ENCODE measurements around the gene VPS33B. TPM values are rescaled to one million over a fixed set of nuclear protein-coding genes. Genes with fewer than 3 reads are reported as not detected.

VPS33B gene
- total and polyA plus RNA-seq, 2 of the 8 experiments (the other 6 are each of a cell fraction or from before 2014, with no cell fraction given) = 11.8 to 17.3 TPM

DNA sequence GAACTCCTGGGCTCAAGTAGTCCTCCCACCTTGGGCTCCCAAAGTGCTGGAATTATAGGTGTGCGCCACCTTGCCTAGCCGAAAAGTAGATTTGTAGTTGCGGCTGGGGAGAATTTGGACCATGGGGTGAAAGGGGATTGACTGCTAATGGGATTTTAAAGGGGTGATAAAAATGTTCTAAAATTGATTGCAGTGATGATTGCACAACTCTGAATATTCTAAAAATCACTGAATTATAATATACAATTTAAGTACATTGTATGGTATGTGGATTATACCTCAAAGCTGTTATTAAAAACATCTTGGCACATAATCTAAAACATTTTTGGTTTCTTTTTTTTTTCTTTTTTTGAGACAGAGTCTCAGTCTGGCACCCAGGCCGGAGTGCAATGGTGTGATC, 31.9 kb downstream of the VPS33B start:
- Histone ChIP-seq H3K9ac (replicated peaks in 1 of 4; ENCODE audit: extremely low read depth in 1 of 4, low read depth in 3 of 4, low read length in 3 of 4) (no peak overlapping the region), H3K27me3 (replicated peaks in 1 of 4; ENCODE audit: control insufficient read depth in 3 of 4, extremely low read depth in 1 of 4, insufficient read depth in 3 of 4, low read length in 3 of 4) (no peaks in the 10 kb centered on the region), H2AFZ (ENCODE audit: low read length) (no peak overlapping the region), H2BK120ac (replicated peaks; ENCODE audit: low read depth, low read length) (no peak overlapping the region), H2BK20ac (ENCODE audit: low read length) (no peak overlapping the region), H3K4me2 (ENCODE audit: insufficient read depth in 1 of 2, low read depth in 2 of 2, low read length in 2 of 2) (no peak overlapping the region), H3K9me3 (ENCODE audit: insufficient read depth in 2 of 2, low read depth in 1 of 2, low read length in 1 of 2) (no peaks in the 10 kb centered on the region), H2BK5ac (ENCODE audit: low read depth, low read length) (no peak overlapping the region), H3K23me2 (ENCODE audit: low read depth, low read length) (peaks cover 8% of the 10 kb centered on the region), H3K18ac (ENCODE audit: extremely low read depth, low read length) (no peak overlapping the region), H3K27ac (ENCODE audit: low read depth, low read length) (no peak overlapping the region), H3K4ac (replicated peaks; ENCODE audit: insufficient read length, low read depth, low read length) (no peak overlapping the region), H2BK12ac (ENCODE audit: low read depth, low read length) (no peak overlapping the region), H3K36me3 (ENCODE audit: control insufficient read depth in 2 of 4, insufficient read depth in 4 of 4, low read length in 3 of 4) (no peaks in the 10 kb centered on the region), H3K23ac (ENCODE audit: insufficient read length) (no peak overlapping the region), H3K14ac (ENCODE audit: insufficient read length) (no peak overlapping the region), H2AK5ac (ENCODE audit: low read depth, low read length) (no peak overlapping the region), H4K91ac (replicated peaks; ENCODE audit: insufficient read length, low read length) (no peak overlapping the region), H2BK15ac (ENCODE audit: low read length) (no peak overlapping the region), H4K8ac (ENCODE audit: extremely low read depth, insufficient read depth, low read length) (no peak overlapping the region; the same call in 1 of the 2 replicates), H3K79me2 (ENCODE audit: control insufficient read depth in 1 of 2, insufficient read depth in 2 of 2, low read length in 2 of 2) (peaks cover 38 to 90% of the 10 kb centered on the region in 2 experiments), H4K5ac (ENCODE audit: insufficient read length, low read depth, low read length) (no peak overlapping the region), H4K20me1 (replicated peaks in 1 of 2; ENCODE audit: control insufficient read depth in 1 of 2, insufficient read depth in 2 of 2, low read length in 2 of 2) (peaks cover 13 to 14% of the 10 kb centered on the region in 2 experiments), H3K4me1 (replicated peaks in 1 of 4; ENCODE audit: control insufficient read depth in 3 of 4, insufficient read depth in 4 of 4, low read length in 3 of 4) (peaks cover 0 to 4% (median 2%) of the 10 kb centered on the region in 4 experiments; a peak in 1 of 7 replicates), H3K79me1 (ENCODE audit: low read depth, low read length) (peaks cover 6% of the 10 kb centered on the region), H3K56ac (replicated peaks; ENCODE audit: insufficient read length, low read depth, low read length) (no peak overlapping the region), H3K4me3 (ENCODE audit: extremely low read depth in 1 of 4, insufficient read depth in 2 of 4, low read depth in 3 of 4, low read length in 4 of 4) (no peak overlapping the region)
- TF ChIP-seq ZNF274 (IDR thresholded peaks at IDR 0.05; ENCODE audit: borderline replicate concordance, extremely low read depth, low read length) = no peak
- TF ChIP-seq SP4 (IDR thresholded peaks at IDR 0.05; ENCODE audit: low read length) = no peak
- ChIA-PET POLR2A (ENCODE audit: partially characterized antibody) (interaction anchor here (0.5 to 0.6 kb wide), 2 partner anchors 159 to 572 kb away, joined by 3 to 5 read pairs; no protein-coding TSS in a partner anchor), CTCF (ENCODE audit: partially characterized antibody) (interaction anchor here (1.0 to 2.2 kb wide), 4 partner anchors 8 to 67 kb away, joined by 3 to 5 read pairs (median 3); partner anchors contain the start of gene UNC45A)
- 97% methylated on average over 4 of the region's 4 CpGs; no CpG with 5 or more reads in 1 of the 2 experiments for WGBS, 2 experiments (ENCODE audit: extremely low coverage in 1 of 2, insufficient coverage in 1 of 2, insufficient read length in 1 of 2, insufficient replicate concordance in 2 of 2, low coverage in 1 of 2, low lambda C conversion rate in 2 of 2, missing lambda C conversion rate in 1 of 2)
- DNase-seq (ENCODE audit: low read depth in 1 of 2, low spot score in 2 of 2) (no peak), FAIRE-seq (no peak)

Data from H1 (cell line).